Coronary artery (tissue), 2 donors: ENCODE data around the gene HOXA4.

Experiments
- DNase-seq: peaks from one replicate; pipeline ENCODE4 v3.0.0-alpha.2; 2017; ENCODE audit warnings: low spot score
- H3K27ac ChIP-seq, 2 donors: fragments of 200-600 bp; sonication (generic); one replicate each; pipeline ENCODE4 v1.5.1; 2016 to 2019
- H3K4me3 ChIP-seq: fragments of 200-600 bp; sonication (generic); 2 replicates; pipeline ENCODE4 v1.5.1; 2016; ENCODE audit warnings: mild to moderate bottlenecking, moderate library complexity
- CTCF ChIP-seq: fragments of 200-600 bp; sonication (generic); IDR thresholded peaks from one replicate; pipeline ENCODE4 v1.5.1; 2019; ENCODE audit warnings: antibody characterized with exemption

HOXA4 gene

DNA sequence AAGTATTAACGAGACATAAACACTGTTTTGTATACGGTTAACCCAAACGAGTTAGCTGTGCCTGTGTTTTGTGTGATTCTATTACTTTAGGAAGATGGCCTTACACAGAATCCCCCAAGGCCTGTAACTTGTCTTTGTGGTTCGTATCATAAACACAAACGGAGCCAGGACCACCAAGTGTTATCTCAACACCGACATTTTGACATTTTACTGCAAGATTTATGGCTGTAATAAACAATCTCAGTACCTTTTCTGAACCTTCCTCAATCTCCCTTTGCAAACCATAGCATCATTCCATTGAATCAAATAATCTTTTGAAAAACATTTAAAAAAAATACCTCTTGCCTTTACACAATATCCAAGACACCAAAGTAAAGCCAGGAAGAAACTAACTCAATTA lies 2.4 kb upstream of the HOXA4 start:
- Histone ChIP-seq H3K4me3 (no peak overlapping the region), H3K27ac (no peak overlapping the region)
- no peak for DNase-seq
- TF ChIP-seq CTCF = no peak

- H3K4me3 ChIP-seq = no peak overlapping the region
- H3K27ac ChIP-seq = no peak overlapping the region
- no peak for DNase-seq
- no peak for TF ChIP-seq CTCF
Observed at GRCh38 chr7:27132214-27132613, 1.7 kb upstream of the HOXA4 start.

DNA sequence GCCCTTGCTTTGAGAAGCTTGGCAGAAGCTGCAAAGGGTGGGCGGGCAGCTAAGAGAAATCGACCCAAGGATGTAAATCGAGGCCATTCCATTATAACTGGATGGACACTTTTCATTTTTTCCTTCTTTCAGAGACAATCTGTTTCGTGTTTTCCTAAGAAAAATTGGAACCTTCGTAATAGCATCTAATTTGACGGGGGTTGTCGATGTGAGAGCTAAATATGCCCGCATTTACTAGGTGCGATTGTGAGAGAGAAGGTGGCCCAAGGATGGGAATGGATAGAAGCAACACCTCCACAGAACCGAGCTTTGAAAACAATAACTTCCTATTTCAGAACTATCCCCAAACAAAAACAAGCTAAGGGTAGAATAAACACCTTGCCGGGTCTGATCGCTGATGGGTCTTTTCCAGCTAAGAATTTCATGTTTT lies 848 bp upstream of the HOXA4 start:
- DNase-seq = no peak
- no peak overlapping the region for H3K27ac ChIP-seq
- peak overlapping the region; percentile 76 for H3K4me3 ChIP-seq
- TF ChIP-seq CTCF = no peak

DNA sequence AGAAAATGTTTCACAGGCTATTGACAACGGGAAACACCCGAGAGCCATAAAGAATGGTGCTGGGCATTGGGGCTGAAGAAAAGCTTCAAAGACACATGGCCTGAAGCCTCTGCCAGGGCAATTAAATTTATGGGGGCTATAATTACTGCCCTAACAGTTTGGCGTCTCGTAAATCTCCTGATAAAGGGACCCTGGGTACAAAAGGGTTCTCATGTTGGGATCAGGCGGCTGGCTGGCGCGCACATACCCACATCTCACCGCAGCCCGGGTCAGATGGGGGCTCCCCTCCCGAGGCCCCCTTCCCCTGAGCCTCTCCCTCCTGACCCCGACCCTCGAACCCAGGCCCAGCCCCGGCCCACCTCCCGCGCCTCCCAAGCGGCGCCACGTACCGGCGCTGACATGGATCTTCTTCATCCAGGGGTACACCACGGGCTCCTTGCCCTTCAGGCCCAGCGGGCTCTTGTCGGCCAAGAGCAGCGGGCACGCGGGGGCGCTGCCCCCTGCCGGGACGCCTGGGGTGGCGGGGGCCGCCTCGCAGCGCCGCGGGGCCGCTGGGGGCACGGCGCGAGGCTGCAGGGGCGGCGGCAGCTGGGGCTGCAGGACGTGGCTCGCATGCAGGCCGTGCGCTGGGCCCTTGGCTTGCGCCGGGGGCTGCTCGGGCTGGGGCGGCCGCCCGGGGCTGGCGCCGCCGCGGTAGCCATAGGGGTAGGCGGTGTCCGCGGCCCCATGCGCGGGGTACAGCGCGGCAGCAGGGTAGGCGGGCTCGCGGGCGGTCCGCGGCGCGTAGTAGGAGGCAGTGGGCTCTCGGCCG lies 623 bp downstream of the HOXA4 start:
- DNase-seq = peak; percentile 60
- Histone ChIP-seq H3K27ac (peak overlapping the region in 1 of 2 donors; percentile 81), H3K4me3 (peak overlapping the region; percentile 76)
- no peak for TF ChIP-seq CTCF

GRCh38 chr7:27128776-27129728 lies 1.5 kb downstream of the HOXA4 start:
- DNase-seq = peak; percentile 53
- H3K4me3 ChIP-seq = peak overlapping the region; percentile 76
- no peak overlapping the region for H3K27ac ChIP-seq
- no peak for TF ChIP-seq CTCF

DNA sequence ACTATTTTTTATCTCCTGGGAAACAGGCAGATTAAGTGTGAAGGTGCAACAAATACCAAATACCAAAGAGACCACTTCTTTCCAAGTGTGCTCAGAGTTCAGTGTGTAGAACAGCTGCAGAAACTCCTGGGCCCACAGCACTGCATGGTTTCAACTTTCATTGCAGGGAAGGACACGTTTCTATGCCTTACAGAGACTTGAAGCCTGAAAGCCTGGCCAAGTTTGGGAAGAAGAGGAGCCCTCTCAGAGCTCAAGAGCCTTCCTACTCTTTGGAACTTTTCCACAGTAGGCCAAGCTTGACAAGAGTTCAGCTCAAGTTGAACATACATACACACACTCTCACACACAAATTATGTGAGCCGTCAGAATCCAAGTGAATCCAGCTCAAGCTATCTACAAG lies 2.5 kb downstream of the HOXA4 start:
- no peak for TF ChIP-seq CTCF
- no peak for DNase-seq
- Histone ChIP-seq H3K27ac (no peak overlapping the region), H3K4me3 (no peak overlapping the region)
